Endothelial cell of umbilical vein (primary cell): ENCODE measurements around the gene SART3. TPM values are rescaled to one million over a fixed set of nuclear protein-coding genes. Genes with fewer than 3 reads are reported as not detected.

Source experiments
- BruUV-seq: library from RNA; stranded (reverse); fragments of 400-500 nt; replicated peaks from 2 replicates; lab custom pipeline; 2021; lab: Mats Ljungman, UMichigan
- CTCF ChIA-PET: fragments of 300-600, 350-600 bp; sonication (Branson Sonifier 250); formaldehyde crosslinking; loops from one replicate; lab custom pipeline; 2021; ENCODE audit warnings: antibody characterized with exemption, inconsistent platforms; lab: Charles Lee
- POLR2A ChIA-PET: fragments of 300-600, 350-600 bp; sonication (Branson Sonifier 250); formaldehyde crosslinking; loops from one replicate; lab custom pipeline; 2021; ENCODE audit warnings: antibody characterized with exemption, inconsistent platforms; lab: Charles Lee
- DNase-seq: peaks from one replicate; pipeline ENCODE4 v3.0.0-alpha.2; 2011; ENCODE audit warnings: low read depth, low spot score
- FAIRE-seq: peaks from 2 replicates; lab custom pipeline; 2011; peaks lifted over from hg19 to GRCh38; lab: Jason Lieb, UNC
- H2AFZ ChIP-seq: 2 replicates; pipeline ENCODE4 v1.6.0; 2012; ENCODE audit warnings: low read depth, low read length, control low read depth, inconsistent platforms
- H3K27ac ChIP-seq: 2 replicates; pipeline ENCODE4 v1.5.1; 2011; ENCODE audit warnings: low read depth, mild to moderate bottlenecking, control low read depth, low read length, moderate library complexity; ENCODE audit not compliant: insufficient read depth
- H3K27me3 ChIP-seq, 2 experiments: 2 replicates each; pipeline versions ENCODE4 v1.6.0 to v1.6.1; 2011; ENCODE audit warnings: low read length in 2 of 2, mixed read lengths in 1 of 2; ENCODE audit not compliant: control insufficient read depth in 2 of 2, insufficient read depth in 2 of 2
- H3K36me3 ChIP-seq, 2 experiments: 2 replicates in 1 of 2; 3 replicates in 1 of 2; pipeline ENCODE4 v1.5.1; 2011; ENCODE audit warnings: low read length in 2 of 2, mild to moderate bottlenecking in 1 of 2, moderate library complexity in 1 of 2; ENCODE audit not compliant: control insufficient read depth in 2 of 2, insufficient read depth in 2 of 2; ENCODE audit errors: extremely low read depth in 1 of 2
- H3K4me1 ChIP-seq: 3 replicates; pipeline ENCODE4 v1.5.1; 2011; ENCODE audit warnings: mild to moderate bottlenecking, low read length; ENCODE audit not compliant: control insufficient read depth, insufficient read depth; ENCODE audit errors: extremely low read depth
- H3K4me2 ChIP-seq: 2 replicates; pipeline ENCODE4 v1.6.1; 2011; ENCODE audit warnings: low read length, control low read depth, mixed read lengths; ENCODE audit not compliant: insufficient read depth
- H3K4me3 ChIP-seq, 3 experiments: fragments of 200-600 bp in 1 of 3; sonication (generic), shearing (Covaris generic) in 1 of 3; replicated peaks in 1 of 3; 2 replicates each; pipeline ENCODE4 v1.5.1; 2011 to 2016; ENCODE audit warnings: control low read depth in 3 of 3, low read length in 3 of 3, mild to moderate bottlenecking in 2 of 3, inconsistent platforms in 1 of 3, low read depth in 1 of 3, moderate library complexity in 1 of 3; ENCODE audit not compliant: insufficient read depth in 1 of 3
- H3K79me2 ChIP-seq: 2 replicates; pipeline ENCODE4 v1.6.0; 2012; ENCODE audit warnings: low read length, inconsistent platforms; ENCODE audit not compliant: control insufficient read depth, insufficient read depth
- H3K9ac ChIP-seq: replicated peaks from 2 replicates; pipeline ENCODE3; 2011; ENCODE audit warnings: low read length, control low read depth; ENCODE audit not compliant: insufficient read depth; ENCODE audit errors: extremely low read depth
- H3K9me1 ChIP-seq: replicated peaks from 3 replicates; pipeline ENCODE4 v1.6.0; 2011; ENCODE audit warnings: mild to moderate bottlenecking, low read length; ENCODE audit not compliant: control insufficient read depth, insufficient read depth; ENCODE audit errors: extremely low read depth
- H3K9me3 ChIP-seq: replicated peaks from 2 replicates; pipeline ENCODE4 v1.5.1; 2012; ENCODE audit warnings: low read length, inconsistent platforms; ENCODE audit not compliant: control insufficient read depth, insufficient read depth
- H4K20me1 ChIP-seq: replicated peaks from 2 replicates; pipeline ENCODE3; 2011; ENCODE audit warnings: mild to moderate bottlenecking, low read length; ENCODE audit not compliant: control insufficient read depth, insufficient read depth; ENCODE audit errors: extremely low read depth
- CTCF ChIP-seq, 2 donors: IDR thresholded peaks; 1 replicate in 1 of 2; 2 replicates in 1 of 2; pipeline ENCODE4 v1.5.1; 2011; ENCODE audit warnings: low read length in 2 of 2, mild to moderate bottlenecking in 2 of 2, moderate library complexity in 2 of 2, control low read depth in 1 of 2, inconsistent platforms in 1 of 2, low read depth in 1 of 2; ENCODE audit not compliant: insufficient read depth in 1 of 2; ENCODE audit errors: extremely low read depth in 1 of 2
- EZH2 ChIP-seq: IDR thresholded peaks from 2 replicates; pipeline ENCODE4 v1.6.1; 2012; ENCODE audit warnings: borderline replicate concordance, low read depth, mild to moderate bottlenecking, moderate library complexity, low read length, inconsistent platforms; ENCODE audit not compliant: severe bottlenecking
- FOS ChIP-seq: IDR thresholded peaks from 2 replicates; pipeline ENCODE4 v1.6.1; 2011; ENCODE audit warnings: mild to moderate bottlenecking, low read length, moderate library complexity, borderline replicate concordance; ENCODE audit not compliant: insufficient read depth
- GATA2 ChIP-seq: IDR thresholded peaks from 2 replicates; pipeline ENCODE4 v1.7.0; 2011; ENCODE audit warnings: low read depth, mild to moderate bottlenecking, moderate library complexity, mixed read lengths, low read length; ENCODE audit not compliant: insufficient read length, insufficient read depth
- JUN ChIP-seq: IDR thresholded peaks from 2 replicates; pipeline ENCODE4 v1.6.1; 2011; ENCODE audit warnings: borderline replicate concordance, low read depth; ENCODE audit not compliant: insufficient read length, insufficient read depth
- MYC ChIP-seq: IDR thresholded peaks from one replicate; pipeline ENCODE4 v1.6.1; 2011; ENCODE audit warnings: mild to moderate bottlenecking, low read depth, low read length
- POLR2A ChIP-seq: IDR thresholded peaks from 2 replicates; pipeline ENCODE4 v1.6.1; 2012; ENCODE audit warnings: low read depth, mild to moderate bottlenecking, control low read depth, low read length
- POLR2AphosphoS5 ChIP-seq: IDR thresholded peaks from 2 replicates; pipeline ENCODE4 v1.6.1; 2012; ENCODE audit warnings: low read depth, mild to moderate bottlenecking, control low read depth, low read length, moderate library complexity; ENCODE audit not compliant: insufficient read depth
- dilution Hi-C: fragments of 300-500 bp; cut with MboI; formaldehyde crosslinking; loops from one replicate; pipeline ENCODE4 v1.15.0; 2019; ENCODE audit warnings: low sequenced_read_pairs; ENCODE audit not compliant: extremely low pct_ligation_motif_present
- intact Hi-C: fragments of 100-400 bp; cut with micrococcal nuclease; formaldehyde crosslinking; loops from one replicate; pipeline ENCODE4 v1.10.0; 2022
- polyA plus RNA-seq, 4 experiments: library from polyadenylated mRNA; depleted of rRNA in 3 of 4; stranded (reverse) in 3 of 4; unstranded in 1 of 4; fragments of >200 nt; gene quantifications; 2 replicates each; pipeline versions ENCODE4 v1.2.1 to v1.2.3, GENCODE V29; 2011 to 2012; ENCODE audit warnings: missing spikeins in 1 of 4
- total RNA-seq: library from RNA; stranded (reverse); gene quantifications from 2 replicates; pipeline ENCODE4 v1.2.3, GENCODE V29; 2021
- TF ChIP-seq, protein P1 (sequence below): IDR thresholded peaks from 2 replicates; pipeline ENCODE4 v1.6.1; 2011; ENCODE audit not compliant: insufficient read depth, insufficient read length

The SART3 gene
- total and polyA plus RNA-seq, 2 donors (not counting 3 experiments of a cell fraction or from before 2014, with no cell fraction given): 13.9 to 50.7 TPM

- H3K36me3 ChIP-seq: no peaks in the 10 kb centered on the region
- no peak for TF ChIP-seq POLR2AphosphoS5
- TF ChIP-seq CTCF (IDR thresholded peaks at IDR 0.05; ENCODE audit: extremely low read depth in 1 of 2, insufficient read depth in 1 of 2, low read depth in 1 of 2, low read length in 2 of 2): no peak
- TF ChIP-seq FOS: no peak
- no peak for TF ChIP-seq POLR2A
- TF ChIP-seq, protein P1, sequence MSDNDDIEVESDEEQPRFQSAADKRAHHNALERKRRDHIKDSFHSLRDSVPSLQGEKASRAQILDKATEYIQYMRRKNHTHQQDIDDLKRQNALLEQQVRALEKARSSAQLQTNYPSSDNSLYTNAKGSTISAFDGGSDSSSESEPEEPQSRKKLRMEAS: no peak
- no peak for TF ChIP-seq EZH2
- no peak for TF ChIP-seq JUN
- no peak for TF ChIP-seq GATA2
- TF ChIP-seq MYC: no peak
- intact Hi-C loops: no loop called here
- H3K9me1 ChIP-seq: no peaks in the 10 kb centered on the region
- no peak overlapping the region for H3K4me2 ChIP-seq
- no peaks in the 10 kb centered on the region for H4K20me1 ChIP-seq
- H3K4me3 ChIP-seq: no peak overlapping the region
- DNase-seq (no peak), FAIRE-seq (no peak)
- H3K4me1 ChIP-seq: no peaks in the 10 kb centered on the region
- no peak overlapping the region for H2AFZ ChIP-seq
- no TSS peak for BruUV-seq
- ChIA-PET POLR2A (no interaction called here), CTCF (interaction anchor here (0.6 to 1.5 kb wide), 2 partner anchors 14 to 896 kb away, joined by 3 to 5 read pairs; no protein-coding TSS in a partner anchor)
- H3K27ac ChIP-seq: no peak overlapping the region
- no peak overlapping the region for H3K9ac ChIP-seq
- H3K9me3 ChIP-seq: no peaks in the 10 kb centered on the region
- H3K79me2 ChIP-seq: no peaks in the 10 kb centered on the region
- dilution Hi-C loops: no loop called here
- no peaks in the 10 kb centered on the region for H3K27me3 ChIP-seq
These were observed 82.3 kb downstream of the SART3 start for GRCh38 chr12:108478611-108479206.
